ENCODE results near the gene OSBPL10. TPM values are rescaled to one million over a fixed set of nuclear protein-coding genes. Genes with fewer than 3 reads are reported as not detected.

Gene OSBPL10
- total RNA-seq, 1 donor from 2014 or later = 20.1 TPM

- Histone ChIP-seq H3K4me3 (ENCODE audit: low read depth, low read length) (no peak overlapping the region), H3K27me3 (ENCODE audit: control insufficient read depth, insufficient read depth, low read length) (no peaks in the 10 kb centered on the region), H3K36me3 (ENCODE audit: control insufficient read depth, insufficient read depth, low read length) (no peaks in the 10 kb centered on the region)
- no peak for DNase-seq (ENCODE audit: low read depth)
- no peak for TF ChIP-seq CTCF (IDR thresholded peaks at IDR 0.05; ENCODE audit: insufficient read depth, low read length, poor library complexity, severe bottlenecking)
Measured at GRCh38 chr3:31840252-31840651, 140.8 kb downstream of the OSBPL10 start.

- DNase-seq (ENCODE audit: low read depth) = no peak
- TF ChIP-seq CTCF (IDR thresholded peaks at IDR 0.05; ENCODE audit: insufficient read depth, low read length, poor library complexity, severe bottlenecking) = no peak
- no peaks in the 10 kb centered on the region for H3K36me3 ChIP-seq (ENCODE audit: control insufficient read depth, insufficient read depth, low read length)
- no peaks in the 10 kb centered on the region for H3K27me3 ChIP-seq (ENCODE audit: control insufficient read depth, insufficient read depth, low read length)
- H3K4me3 ChIP-seq (ENCODE audit: low read depth, low read length) = no peak overlapping the region
Measured at GRCh38 chr3:31839144-31839917, 141.7 kb downstream of the OSBPL10 start.

- no peak overlapping the region for H3K4me3 ChIP-seq (ENCODE audit: low read depth, low read length)
- no peak for TF ChIP-seq CTCF (IDR thresholded peaks at IDR 0.05; ENCODE audit: insufficient read depth, low read length, poor library complexity, severe bottlenecking)
- no peak for DNase-seq (ENCODE audit: low read depth)
- no peaks in the 10 kb centered on the region for H3K36me3 ChIP-seq (ENCODE audit: control insufficient read depth, insufficient read depth, low read length)
- H3K27me3 ChIP-seq (ENCODE audit: control insufficient read depth, insufficient read depth, low read length) = no peaks in the 10 kb centered on the region
Measured at GRCh38 chr3:31836131-31837075, 144.7 kb downstream of the OSBPL10 start.

- H3K36me3 ChIP-seq (ENCODE audit: control insufficient read depth, insufficient read depth, low read length) = no peaks in the 10 kb centered on the region
- no peak for TF ChIP-seq CTCF (IDR thresholded peaks at IDR 0.05; ENCODE audit: insufficient read depth, low read length, poor library complexity, severe bottlenecking)
- DNase-seq (ENCODE audit: low read depth) = no peak
- H3K4me3 ChIP-seq (ENCODE audit: low read depth, low read length) = no peak overlapping the region
- H3K27me3 ChIP-seq (ENCODE audit: control insufficient read depth, insufficient read depth, low read length) = no peaks in the 10 kb centered on the region
Measured at GRCh38 chr3:31833391-31834190, 147.5 kb downstream of the OSBPL10 start.

- no peak for DNase-seq (ENCODE audit: low read depth)
- TF ChIP-seq CTCF (IDR thresholded peaks at IDR 0.05; ENCODE audit: insufficient read depth, low read length, poor library complexity, severe bottlenecking) = no peak
- no peaks in the 10 kb centered on the region for H3K27me3 ChIP-seq (ENCODE audit: control insufficient read depth, insufficient read depth, low read length)
- H3K4me3 ChIP-seq (ENCODE audit: low read depth, low read length) = no peak overlapping the region
- H3K36me3 ChIP-seq (ENCODE audit: control insufficient read depth, insufficient read depth, low read length) = no peaks in the 10 kb centered on the region
Measured at GRCh38 chr3:31832551-31832950, 148.5 kb downstream of the OSBPL10 start.

Measured in kidney epithelial cell (primary cell).